OCI-LY7 (cell line): Measurements from ENCODE around the gene SPTLC1.

Experiments
- CTCF ChIP-seq: fragments of 200-600 bp; sonication (generic); conservative IDR thresholded peaks from 2 replicates; pipeline ENCODE4 v1.5.1; 2014; ENCODE audit warnings: mild to moderate bottlenecking, antibody characterized with exemption, low read length, moderate library complexity, mixed read lengths
- EZH2phosphoT487 ChIP-seq: fragments of 200-600 bp; sonication (generic); IDR thresholded peaks from 2 replicates; pipeline ENCODE4 v1.6.1; 2018; ENCODE audit warnings: low read depth, borderline replicate concordance, mild to moderate bottlenecking, mixed run types, antibody characterized with exemption, low read length, moderate library complexity, mixed read lengths

- TF ChIP-seq CTCF (no peak), EZH2phosphoT487 (no peak)
Measured at GRCh38 chr9:92019658-92020057, 95.6 kb downstream of the SPTLC1 start.
